Measurements from ENCODE around the gene ATG9B.
"Not testable (repeated sequence)": the region's sequence is repeated elsewhere in the genome, so short reads cannot be mapped to it uniquely, and the experiment has no call there.

Gene ATG9B

GRCh38 chr7:151057989-151058780 lies 33.9 kb upstream of the ATG9B start:
- DNase-seq (ENCODE audit: low read depth), result peak; percentile 95

- no peak for DNase-seq (ENCODE audit: low read depth)
Observed at GRCh38 chr7:151057506-151057988, 33.3 kb upstream of the ATG9B start, which contains the start of gene CDK5. Gene CDK5, minus strand, starts transcription at chr7:151057897. Its CDS starts 49 bp downstream, at chr7:151057848.

GRCh38 chr7:151056666-151057505 lies 32.6 kb upstream of the ATG9B start:
- no peak for DNase-seq (ENCODE audit: low read depth)

- DNase-seq (ENCODE audit: low read depth), result no peak
Observed at GRCh38 chr7:151056283-151056665, 32.0 kb upstream of the ATG9B start.

GRCh38 chr7:151053751-151054150 lies 29.5 kb upstream of the ATG9B start:
- DNase-seq (ENCODE audit: low read depth), result no peak

GRCh38 chr7:151053096-151053495 lies 28.8 kb upstream of the ATG9B start:
- no peak for DNase-seq (ENCODE audit: low read depth)

GRCh38 chr7:151051108-151051507 lies 26.8 kb upstream of the ATG9B start:
- peak; percentile 30 for DNase-seq (ENCODE audit: low read depth)

GRCh38 chr7:151048911-151049463 lies 24.7 kb upstream of the ATG9B start:
- no peak for DNase-seq (ENCODE audit: low read depth)

GRCh38 chr7:151047976-151048815 lies 23.9 kb upstream of the ATG9B start, which contains the start of gene ASIC3:
Gene ASIC3, plus strand, starts transcription at chr7:151048531. Its CDS starts 355 bp downstream, at chr7:151048886.
- DNase-seq (ENCODE audit: low read depth), result no peak

GRCh38 chr7:151046603-151047573 lies 22.6 kb upstream of the ATG9B start:
- DNase-seq (ENCODE audit: low read depth), result no peak

GRCh38 chr7:151045967-151046366 lies 21.7 kb upstream of the ATG9B start:
- DNase-seq (ENCODE audit: low read depth), result no peak

GRCh38 chr7:151045262-151045661 lies 21.0 kb upstream of the ATG9B start:
- DNase-seq (ENCODE audit: low read depth), result no peak

- no peak for DNase-seq (ENCODE audit: low read depth)
Observed at GRCh38 chr7:151043959-151044358, 19.7 kb upstream of the ATG9B start.

- not testable (repeated sequence) for DNase-seq (ENCODE audit: low read depth)
Observed at GRCh38 chr7:151043449-151043848, 19.2 kb upstream of the ATG9B start.

GRCh38 chr7:151040616-151041375 lies 16.5 kb upstream of the ATG9B start:
- DNase-seq (ENCODE audit: low read depth), result no peak

- DNase-seq (ENCODE audit: low read depth), result no peak
Observed at GRCh38 chr7:151039850-151040548, 15.7 kb upstream of the ATG9B start.

GRCh38 chr7:151038951-151039849 lies 14.9 kb upstream of the ATG9B start:
- peak; percentile 52 for DNase-seq (ENCODE audit: low read depth)

- DNase-seq (ENCODE audit: low read depth), result no peak
Observed at GRCh38 chr7:151035902-151036301, 11.6 kb upstream of the ATG9B start.

All from activated T-helper 9 cell treated with anti-CD3 and anti-CD28 coated beads, Interleukin-2, amount 50 U/mL, for 16 hours (primary cell).